Gastrocnemius medialis (tissue), 4 donors: Measurements from ENCODE around the gene ARHGAP33.

Experiments
- POLR2A ChIP-seq, 2 donors: fragments of 450-650 bp; IDR thresholded peaks; one replicate each; pipeline ENCODE4 v1.6.1; 2017; ENCODE audit warnings: antibody characterized with exemption in 2 of 2, mild to moderate bottlenecking in 2 of 2, moderate library complexity in 2 of 2
- TF ChIP-seq, protein P1 (sequence below), 5 experiments: fragments of 450-650 bp in 3 of 5; fragments of 200-600 bp in 2 of 5; sonication (generic) in 2 of 5; IDR thresholded peaks in 4 of 5; conservative IDR thresholded peaks in 1 of 5; 1 replicate in 4 of 5; 2 replicates in 1 of 5; pipeline ENCODE4 v1.5.1; 2016 to 2019; ENCODE audit warnings: antibody characterized with exemption in 5 of 5, mild to moderate bottlenecking in 3 of 5, moderate library complexity in 3 of 5

DNA sequence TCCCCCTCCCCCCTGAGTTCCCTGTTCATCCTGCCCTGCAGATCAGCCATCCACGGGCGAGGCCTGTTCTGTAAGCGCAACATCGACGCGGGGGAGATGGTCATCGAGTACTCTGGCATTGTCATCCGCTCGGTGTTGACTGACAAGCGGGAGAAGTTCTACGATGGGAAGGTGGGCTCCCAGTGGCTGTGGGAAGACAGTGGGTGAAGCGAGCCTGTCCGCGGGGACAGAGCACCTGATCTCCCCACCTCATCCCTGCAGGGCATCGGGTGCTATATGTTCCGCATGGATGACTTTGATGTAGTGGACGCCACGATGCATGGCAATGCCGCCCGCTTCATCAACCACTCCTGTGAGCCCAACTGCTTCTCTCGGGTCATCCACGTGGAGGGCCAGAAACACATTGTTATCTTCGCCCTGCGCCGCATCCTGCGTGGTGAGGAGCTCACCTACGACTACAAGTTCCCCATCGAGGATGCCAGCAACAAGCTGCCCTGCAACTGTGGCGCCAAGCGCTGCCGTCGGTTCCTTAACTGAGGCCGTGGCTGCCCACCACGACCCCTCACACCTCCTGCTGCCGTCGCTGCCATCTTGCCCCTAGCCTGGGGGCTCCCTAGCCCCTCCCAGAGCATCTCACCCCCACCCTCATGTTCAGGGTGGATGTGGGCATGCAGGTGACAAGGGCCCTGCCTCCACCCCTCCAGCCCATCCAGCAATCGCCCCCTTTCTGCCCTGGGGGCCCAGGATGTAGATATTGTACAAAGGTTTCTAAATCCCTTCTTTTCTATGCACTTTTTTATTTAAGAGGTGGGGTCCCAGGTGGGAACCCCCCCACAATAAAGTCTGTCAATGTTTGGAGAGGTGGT lies 37.1 kb upstream of the ARHGAP33 start:
- TF ChIP-seq, protein P1, sequence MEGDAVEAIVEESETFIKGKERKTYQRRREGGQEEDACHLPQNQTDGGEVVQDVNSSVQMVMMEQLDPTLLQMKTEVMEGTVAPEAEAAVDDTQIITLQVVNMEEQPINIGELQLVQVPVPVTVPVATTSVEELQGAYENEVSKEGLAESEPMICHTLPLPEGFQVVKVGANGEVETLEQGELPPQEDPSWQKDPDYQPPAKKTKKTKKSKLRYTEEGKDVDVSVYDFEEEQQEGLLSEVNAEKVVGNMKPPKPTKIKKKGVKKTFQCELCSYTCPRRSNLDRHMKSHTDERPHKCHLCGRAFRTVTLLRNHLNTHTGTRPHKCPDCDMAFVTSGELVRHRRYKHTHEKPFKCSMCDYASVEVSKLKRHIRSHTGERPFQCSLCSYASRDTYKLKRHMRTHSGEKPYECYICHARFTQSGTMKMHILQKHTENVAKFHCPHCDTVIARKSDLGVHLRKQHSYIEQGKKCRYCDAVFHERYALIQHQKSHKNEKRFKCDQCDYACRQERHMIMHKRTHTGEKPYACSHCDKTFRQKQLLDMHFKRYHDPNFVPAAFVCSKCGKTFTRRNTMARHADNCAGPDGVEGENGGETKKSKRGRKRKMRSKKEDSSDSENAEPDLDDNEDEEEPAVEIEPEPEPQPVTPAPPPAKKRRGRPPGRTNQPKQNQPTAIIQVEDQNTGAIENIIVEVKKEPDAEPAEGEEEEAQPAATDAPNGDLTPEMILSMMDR (IDR thresholded peaks at IDR 0.05 in 4 of 5, conservative IDR thresholded peaks at IDR 0.05 in 1 of 5), result no peak
- no peak for TF ChIP-seq POLR2A (IDR thresholded peaks at IDR 0.05)
